GM18861 (cell line): ENCODE data around the gene PKHD1.

Source experiments
- ATAC-seq: cut with Tn5 transposase; IDR thresholded peaks from one replicate; pipeline ENCODE4 v1.9.1; 2021; ENCODE audit not compliant: unreplicated experiment

Gene PKHD1

GRCh38 chr6:51718533-51718932 is 368.9 kb downstream of the PKHD1 start:
- ATAC-seq, result no peak

- ATAC-seq, result no peak
Observed at GRCh38 chr6:51717477-51717876, 369.9 kb downstream of the PKHD1 start.

- ATAC-seq, result no peak
Observed at GRCh38 chr6:51711876-51712275, 375.5 kb downstream of the PKHD1 start.

- no peak for ATAC-seq
Observed at GRCh38 chr6:51706086-51706485, 381.3 kb downstream of the PKHD1 start.

- ATAC-seq, result no peak
Observed at GRCh38 chr6:51704932-51705540, 382.4 kb downstream of the PKHD1 start.

- no peak for ATAC-seq
Observed at GRCh38 chr6:51702851-51703250, 384.6 kb downstream of the PKHD1 start.

- ATAC-seq, result no peak
Observed at GRCh38 chr6:51684603-51685002, 402.8 kb downstream of the PKHD1 start.

GRCh38 chr6:51684038-51684437 is 403.4 kb downstream of the PKHD1 start:
- ATAC-seq, result no peak

GRCh38 chr6:51678905-51679620 is 408.4 kb downstream of the PKHD1 start:
- ATAC-seq, result peak; percentile 75

- ATAC-seq, result no peak
Observed at GRCh38 chr6:51678274-51678673, 409.1 kb downstream of the PKHD1 start.

GRCh38 chr6:51675922-51676275 is 411.5 kb downstream of the PKHD1 start:
- no peak for ATAC-seq

- ATAC-seq, result no peak
Observed at GRCh38 chr6:51675020-51675921, 412.1 kb downstream of the PKHD1 start.

- ATAC-seq, result no peak
Observed at GRCh38 chr6:51663525-51663924, 423.9 kb downstream of the PKHD1 start.

GRCh38 chr6:51660767-51661166 is 426.6 kb downstream of the PKHD1 start:
- no peak for ATAC-seq

GRCh38 chr6:51657491-51657890 is 429.9 kb downstream of the PKHD1 start:
- no peak for ATAC-seq

GRCh38 chr6:51655517-51655916 is 431.9 kb downstream of the PKHD1 start:
- ATAC-seq, result no peak

GRCh38 chr6:51654647-51655046 is 432.8 kb downstream of the PKHD1 start:
- ATAC-seq, result no peak

- ATAC-seq, result no peak
Observed at GRCh38 chr6:51651132-51651817, 436.1 kb downstream of the PKHD1 start.

- no peak for ATAC-seq
Observed at GRCh38 chr6:51648774-51649173, 438.6 kb downstream of the PKHD1 start.

GRCh38 chr6:51648236-51648635 is 439.2 kb downstream of the PKHD1 start:
- ATAC-seq, result no peak

- ATAC-seq, result no peak
Observed at GRCh38 chr6:51644426-51644825, 443.0 kb downstream of the PKHD1 start.
